Nephron progenitor cell (in vitro differentiated cells): ENCODE results near the gene NEK5.

Experiments used
- DNase-seq: peaks from one replicate; pipeline ENCODE4 v3.0.0; 2021
- H3K27ac Mint-ChIP-seq: 2 replicates; pipeline ENCODE4 v1.8.0; 2021; ENCODE audit warnings: mild to moderate bottlenecking, moderate library complexity, mixed read lengths
- H3K27me3 Mint-ChIP-seq: 2 replicates; pipeline ENCODE4 v1.8.0; 2021; ENCODE audit warnings: mild to moderate bottlenecking, low read depth, mixed read lengths; ENCODE audit not compliant: poor library complexity
- H3K36me3 Mint-ChIP-seq: 2 replicates; pipeline ENCODE4 v1.8.0; 2021; ENCODE audit warnings: low read depth, mixed read lengths
- H3K4me1 Mint-ChIP-seq: 2 replicates; pipeline ENCODE4 v1.8.0; 2021; ENCODE audit warnings: mixed read lengths
- H3K4me3 Mint-ChIP-seq: 2 replicates; pipeline ENCODE4 v1.8.0; 2021; ENCODE audit warnings: mild to moderate bottlenecking, moderate library complexity, mixed read lengths
- H3K9me3 Mint-ChIP-seq: 2 replicates; pipeline ENCODE4 v1.8.0; 2021; ENCODE audit warnings: mild to moderate bottlenecking, moderate library complexity, mixed read lengths
- TF ChIP-seq, protein P1 (sequence below): fragments of 200-600 bp; sonication (generic); IDR thresholded peaks from 2 replicates; pipeline ENCODE4 v1.5.0; 2021; ENCODE audit warnings: antibody characterized with exemption

The NEK5 gene

DNA sequence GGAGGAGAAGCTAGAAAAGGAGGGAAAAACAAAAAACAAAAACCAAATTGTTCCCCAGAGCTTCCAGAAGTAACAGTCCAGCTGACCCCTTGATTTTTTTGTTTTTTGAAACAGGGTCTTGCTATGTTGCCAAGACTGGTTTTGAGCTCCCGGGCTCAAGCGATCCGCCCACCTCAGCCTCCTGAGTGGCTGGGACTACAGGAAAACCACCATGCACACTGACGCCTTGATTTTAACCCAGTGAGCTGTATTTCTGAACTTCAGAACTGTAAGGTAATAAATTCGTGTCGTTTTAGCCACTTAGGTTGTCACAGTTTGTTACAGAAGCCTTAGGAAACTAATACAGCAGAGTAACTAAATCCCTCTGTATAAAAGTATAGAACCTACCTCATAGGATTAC lies 31.6 kb upstream of the NEK5 start:
- Mint-ChIP-seq H3K27me3 (peaks cover 4% of the 10 kb centered on the region), H3K4me1 (peaks cover 46% of the 10 kb centered on the region), H3K9me3 (peaks cover 5% of the 10 kb centered on the region)

DNA sequence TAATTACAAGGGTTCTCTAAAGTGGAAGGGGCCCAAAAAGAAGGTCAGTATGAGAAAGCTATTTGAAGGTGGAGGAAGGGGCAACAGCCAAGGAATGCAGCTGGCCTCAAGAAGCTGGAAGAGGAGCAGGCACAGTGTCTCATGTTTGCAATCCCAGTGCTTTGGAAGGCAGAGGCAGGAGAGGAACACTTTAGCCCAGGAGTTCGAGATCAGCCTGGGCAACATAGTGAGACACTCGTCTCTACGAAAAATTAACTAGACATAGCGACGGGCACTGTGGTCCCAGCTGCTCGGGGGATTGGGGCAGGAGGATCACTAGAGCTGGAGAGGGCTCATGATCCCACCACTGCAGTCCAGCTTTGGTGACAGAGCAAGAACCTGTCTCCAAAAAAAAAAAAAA lies 31.2 kb upstream of the NEK5 start:
- Mint-ChIP-seq H3K36me3 (peaks cover 2% of the 10 kb centered on the region), H3K27me3 (peaks cover 4% of the 10 kb centered on the region), H3K4me1 (peaks cover 46% of the 10 kb centered on the region), H3K4me3 (peak overlapping the region; percentile 92), H3K27ac (no peak overlapping the region), H3K9me3 (peaks cover 5% of the 10 kb centered on the region)
- TF ChIP-seq, protein P1, sequence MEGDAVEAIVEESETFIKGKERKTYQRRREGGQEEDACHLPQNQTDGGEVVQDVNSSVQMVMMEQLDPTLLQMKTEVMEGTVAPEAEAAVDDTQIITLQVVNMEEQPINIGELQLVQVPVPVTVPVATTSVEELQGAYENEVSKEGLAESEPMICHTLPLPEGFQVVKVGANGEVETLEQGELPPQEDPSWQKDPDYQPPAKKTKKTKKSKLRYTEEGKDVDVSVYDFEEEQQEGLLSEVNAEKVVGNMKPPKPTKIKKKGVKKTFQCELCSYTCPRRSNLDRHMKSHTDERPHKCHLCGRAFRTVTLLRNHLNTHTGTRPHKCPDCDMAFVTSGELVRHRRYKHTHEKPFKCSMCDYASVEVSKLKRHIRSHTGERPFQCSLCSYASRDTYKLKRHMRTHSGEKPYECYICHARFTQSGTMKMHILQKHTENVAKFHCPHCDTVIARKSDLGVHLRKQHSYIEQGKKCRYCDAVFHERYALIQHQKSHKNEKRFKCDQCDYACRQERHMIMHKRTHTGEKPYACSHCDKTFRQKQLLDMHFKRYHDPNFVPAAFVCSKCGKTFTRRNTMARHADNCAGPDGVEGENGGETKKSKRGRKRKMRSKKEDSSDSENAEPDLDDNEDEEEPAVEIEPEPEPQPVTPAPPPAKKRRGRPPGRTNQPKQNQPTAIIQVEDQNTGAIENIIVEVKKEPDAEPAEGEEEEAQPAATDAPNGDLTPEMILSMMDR, result no peak
- no peak for DNase-seq

More for the DNA sequence above, 31.6 kb upstream of the NEK5 start:
- Mint-ChIP-seq H3K27ac (no peak overlapping the region), H3K4me3 (no peak overlapping the region), H3K36me3 (peaks cover 6% of the 10 kb centered on the region)
- TF ChIP-seq, protein P1, result no peak
- no peak for DNase-seq

- TF ChIP-seq, protein P1, result no peak
- Mint-ChIP-seq H3K4me1 (peaks cover 46% of the 10 kb centered on the region), H3K27me3 (peaks cover 4% of the 10 kb centered on the region), H3K4me3 (peak within 1 kb of the TSS; percentile 92), H3K9me3 (peaks cover 5% of the 10 kb centered on the region), H3K27ac (peak within 1 kb of the TSS; percentile 74), H3K36me3 (no peaks in the 10 kb centered on the region)
- DNase-seq, result peak; percentile 73
Measured at GRCh38 chr13:52159159-52159982, 30.5 kb upstream of the NEK5 start, which contains the start of gene NEK3. TSS of gene NEK3 (minus strand) at chr13:52159597. CDS start at chr13:52156191, 3,406 bp downstream.

- peaks cover 46% of the 10 kb centered on the region for H3K4me1 Mint-ChIP-seq
- TF ChIP-seq, protein P1, result no peak
- peak overlapping the region; percentile 92 for H3K4me3 Mint-ChIP-seq
- peaks cover 4% of the 10 kb centered on the region for H3K27me3 Mint-ChIP-seq
- peaks cover 5% of the 10 kb centered on the region for H3K9me3 Mint-ChIP-seq
- H3K27ac Mint-ChIP-seq, result peak overlapping the region; percentile 74
- no peak for DNase-seq
- no peaks in the 10 kb centered on the region for H3K36me3 Mint-ChIP-seq
Measured at GRCh38 chr13:52158629-52159158, 29.8 kb upstream of the NEK5 start.

- Mint-ChIP-seq H3K9me3 (peaks cover 5% of the 10 kb centered on the region), H3K36me3 (peaks cover 7% of the 10 kb centered on the region), H3K4me3 (peak overlapping the region; percentile 37), H3K27me3 (peaks cover 4% of the 10 kb centered on the region), H3K27ac (peak overlapping the region; percentile 3), H3K4me1 (peaks cover 31% of the 10 kb centered on the region)
- TF ChIP-seq, protein P1, result no peak
- DNase-seq, result no peak
Measured at GRCh38 chr13:52156724-52157261, 27.9 kb upstream of the NEK5 start.
